Measurements from ENCODE around the gene ANKRD52.
A peak's percentile ranks its signal among the peaks of the same experiment; 100 is the strongest.

DNA sequence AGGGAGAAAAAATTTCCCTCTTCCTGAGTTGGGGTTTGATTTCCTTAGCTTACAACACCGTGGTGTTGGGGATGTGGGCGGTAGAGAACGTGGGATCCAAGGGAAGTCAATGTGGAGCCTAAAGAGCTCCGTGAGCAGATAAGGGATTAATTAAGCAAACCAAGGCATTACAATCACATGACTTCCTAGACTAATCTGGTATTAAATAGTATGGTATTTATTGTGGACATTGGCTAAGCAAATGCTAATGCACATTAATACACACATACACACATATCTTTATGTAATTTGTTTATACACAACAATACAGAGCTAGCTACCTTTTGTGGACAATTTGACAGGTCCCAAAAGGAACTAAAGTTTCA, 35.7 kb downstream of the ANKRD52 start:
- TF ChIP-seq, protein P1, sequence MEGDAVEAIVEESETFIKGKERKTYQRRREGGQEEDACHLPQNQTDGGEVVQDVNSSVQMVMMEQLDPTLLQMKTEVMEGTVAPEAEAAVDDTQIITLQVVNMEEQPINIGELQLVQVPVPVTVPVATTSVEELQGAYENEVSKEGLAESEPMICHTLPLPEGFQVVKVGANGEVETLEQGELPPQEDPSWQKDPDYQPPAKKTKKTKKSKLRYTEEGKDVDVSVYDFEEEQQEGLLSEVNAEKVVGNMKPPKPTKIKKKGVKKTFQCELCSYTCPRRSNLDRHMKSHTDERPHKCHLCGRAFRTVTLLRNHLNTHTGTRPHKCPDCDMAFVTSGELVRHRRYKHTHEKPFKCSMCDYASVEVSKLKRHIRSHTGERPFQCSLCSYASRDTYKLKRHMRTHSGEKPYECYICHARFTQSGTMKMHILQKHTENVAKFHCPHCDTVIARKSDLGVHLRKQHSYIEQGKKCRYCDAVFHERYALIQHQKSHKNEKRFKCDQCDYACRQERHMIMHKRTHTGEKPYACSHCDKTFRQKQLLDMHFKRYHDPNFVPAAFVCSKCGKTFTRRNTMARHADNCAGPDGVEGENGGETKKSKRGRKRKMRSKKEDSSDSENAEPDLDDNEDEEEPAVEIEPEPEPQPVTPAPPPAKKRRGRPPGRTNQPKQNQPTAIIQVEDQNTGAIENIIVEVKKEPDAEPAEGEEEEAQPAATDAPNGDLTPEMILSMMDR (IDR thresholded peaks at IDR 0.05) = peak in 1 of 7 experiments; percentile 3
- no peak for TF ChIP-seq POLR2A (IDR thresholded peaks at IDR 0.05)
